MM.1S (cell line): ENCODE measurements around the gene TIAM1.

ENCODE experiments used
- DNase-seq: peaks from one replicate; pipeline ENCODE4 v3.0.0-alpha.2; 2015
- H2AFZ ChIP-seq: fragments of 300-600 bp; sonication (generic); 2 replicates; pipeline ENCODE4 v1.6.0; 2016; ENCODE audit warnings: antibody characterized with exemption, low read length
- H3F3A ChIP-seq: fragments of 300-600 bp; sonication (generic); 2 replicates; pipeline ENCODE4 v1.6.1; 2016; ENCODE audit warnings: mild to moderate bottlenecking, antibody characterized with exemption, low read length, moderate library complexity, mixed read lengths; ENCODE audit not compliant: insufficient read depth
- H3K27ac ChIP-seq: fragments of 300-600 bp; sonication (generic); 2 replicates; pipeline ENCODE4 v1.5.1; 2016; ENCODE audit warnings: mild to moderate bottlenecking, low read length
- H3K27me3 ChIP-seq: fragments of 300-600 bp; sonication (generic); replicated peaks from 2 replicates; pipeline ENCODE4 v1.6.0; 2016; ENCODE audit warnings: low read length; ENCODE audit not compliant: insufficient read depth
- H3K36me3 ChIP-seq: fragments of 300-600 bp; sonication (generic); replicated peaks from 2 replicates; pipeline ENCODE4 v1.6.1; 2016; ENCODE audit warnings: mild to moderate bottlenecking, low read length, mixed read lengths; ENCODE audit not compliant: insufficient read depth
- H3K4me1 ChIP-seq: fragments of 300-600 bp; sonication (generic); 2 replicates; pipeline ENCODE4 v1.6.1; 2016; ENCODE audit warnings: low read length, mixed read lengths
- H3K4me2 ChIP-seq: fragments of 300-600 bp; sonication (generic); 2 replicates; pipeline ENCODE4 v1.6.0; 2016; ENCODE audit warnings: low read depth, low read length
- H3K4me3 ChIP-seq: fragments of 300-600 bp; sonication (generic); 2 replicates; pipeline ENCODE4 v1.5.1; 2016; ENCODE audit warnings: low read length, mixed read lengths
- H3K79me2 ChIP-seq: fragments of 300-600 bp; sonication (generic); 2 replicates; pipeline ENCODE4 v1.6.1; 2016; ENCODE audit warnings: mixed run types, low read length, mixed read lengths
- H3K9ac ChIP-seq: fragments of 300-600 bp; sonication (generic); 2 replicates; pipeline ENCODE4 v1.6.1; 2016; ENCODE audit warnings: low read length, mixed read lengths
- H3K9me2 ChIP-seq: fragments of 300-600 bp; sonication (generic); replicated peaks from 2 replicates; pipeline ENCODE4 v1.6.1; 2016; ENCODE audit warnings: mild to moderate bottlenecking, low read length, mixed read lengths; ENCODE audit not compliant: insufficient read depth
- H3K9me3 ChIP-seq: fragments of 300-600 bp; sonication (generic); replicated peaks from 2 replicates; pipeline ENCODE4 v1.6.1; 2016; ENCODE audit warnings: mild to moderate bottlenecking, low read length, mixed read lengths; ENCODE audit not compliant: insufficient read depth
- H4K20me1 ChIP-seq: fragments of 300-600 bp; sonication (generic); 2 replicates; pipeline ENCODE4 v1.6.1; 2016; ENCODE audit warnings: mild to moderate bottlenecking, low read length, moderate library complexity, mixed read lengths; ENCODE audit not compliant: insufficient read depth
- EZH2 ChIP-seq: fragments of 300-600 bp; sonication (generic); optimal IDR thresholded peaks from 2 replicates; pipeline ENCODE3; 2017; ENCODE audit warnings: low read depth, mild to moderate bottlenecking, antibody characterized with exemption, low read length, mixed read lengths
- EZH2phosphoT487 ChIP-seq: fragments of 300-600 bp; sonication (generic); IDR thresholded peaks from 2 replicates; pipeline ENCODE4 v1.6.1; 2018; ENCODE audit warnings: antibody characterized with exemption, low read length
- TF ChIP-seq, protein P1 (sequence below): fragments of 300-600 bp; sonication (generic); IDR thresholded peaks from 2 replicates; pipeline ENCODE4 v1.5.1; 2016; ENCODE audit warnings: antibody characterized with exemption, low read length, mixed read lengths

The TIAM1 gene

GRCh38 chr21:31187499-31187898 is 156.6 kb downstream of the TIAM1 start:
- no peak overlapping the region for H3K9ac ChIP-seq
- no peaks in the 10 kb centered on the region for H3K4me1 ChIP-seq
- no peaks in the 10 kb centered on the region for H3K27me3 ChIP-seq
- H3K79me2 ChIP-seq, result no peaks in the 10 kb centered on the region
- TF ChIP-seq EZH2 (no peak), EZH2phosphoT487 (no peak)
- TF ChIP-seq, protein P1, sequence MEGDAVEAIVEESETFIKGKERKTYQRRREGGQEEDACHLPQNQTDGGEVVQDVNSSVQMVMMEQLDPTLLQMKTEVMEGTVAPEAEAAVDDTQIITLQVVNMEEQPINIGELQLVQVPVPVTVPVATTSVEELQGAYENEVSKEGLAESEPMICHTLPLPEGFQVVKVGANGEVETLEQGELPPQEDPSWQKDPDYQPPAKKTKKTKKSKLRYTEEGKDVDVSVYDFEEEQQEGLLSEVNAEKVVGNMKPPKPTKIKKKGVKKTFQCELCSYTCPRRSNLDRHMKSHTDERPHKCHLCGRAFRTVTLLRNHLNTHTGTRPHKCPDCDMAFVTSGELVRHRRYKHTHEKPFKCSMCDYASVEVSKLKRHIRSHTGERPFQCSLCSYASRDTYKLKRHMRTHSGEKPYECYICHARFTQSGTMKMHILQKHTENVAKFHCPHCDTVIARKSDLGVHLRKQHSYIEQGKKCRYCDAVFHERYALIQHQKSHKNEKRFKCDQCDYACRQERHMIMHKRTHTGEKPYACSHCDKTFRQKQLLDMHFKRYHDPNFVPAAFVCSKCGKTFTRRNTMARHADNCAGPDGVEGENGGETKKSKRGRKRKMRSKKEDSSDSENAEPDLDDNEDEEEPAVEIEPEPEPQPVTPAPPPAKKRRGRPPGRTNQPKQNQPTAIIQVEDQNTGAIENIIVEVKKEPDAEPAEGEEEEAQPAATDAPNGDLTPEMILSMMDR, result no peak
- H3K4me3 ChIP-seq, result no peak overlapping the region
- no peaks in the 10 kb centered on the region; the same call in 1 of the 2 replicates for H3K36me3 ChIP-seq
- no peak overlapping the region for H2AFZ ChIP-seq
- no peak overlapping the region for H3K27ac ChIP-seq
- no peak for DNase-seq
- H3K9me2 ChIP-seq, result no peaks in the 10 kb centered on the region
- H3K4me2 ChIP-seq, result no peak overlapping the region
- H4K20me1 ChIP-seq, result no peaks in the 10 kb centered on the region
- no peaks in the 10 kb centered on the region for H3K9me3 ChIP-seq
- no peaks in the 10 kb centered on the region for H3F3A ChIP-seq

DNA sequence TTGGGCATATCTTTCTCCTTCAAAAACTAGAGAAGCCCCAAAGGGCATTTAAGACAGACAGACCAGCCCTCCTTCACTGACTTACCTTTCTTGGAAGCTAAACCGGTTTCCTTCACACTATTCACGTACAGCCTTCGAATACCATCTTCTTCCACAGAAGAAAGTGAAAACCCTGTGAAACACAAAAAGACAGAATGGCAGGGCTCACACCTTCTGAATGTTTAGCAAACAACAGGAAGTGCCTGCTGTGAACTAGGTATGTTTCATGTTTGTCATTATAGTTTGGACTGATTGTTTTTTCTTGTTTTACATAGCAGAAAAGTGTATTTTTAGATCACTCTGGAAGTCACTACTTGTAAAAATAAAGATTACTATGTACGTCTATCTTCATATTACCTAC is 157.1 kb downstream of the TIAM1 start:
- Histone ChIP-seq H3K9ac (no peak overlapping the region), H3K9me2 (no peaks in the 10 kb centered on the region), H3K79me2 (no peaks in the 10 kb centered on the region), H3K4me1 (no peaks in the 10 kb centered on the region), H3K4me3 (no peak overlapping the region), H4K20me1 (no peaks in the 10 kb centered on the region), H3K27me3 (no peaks in the 10 kb centered on the region), H3F3A (no peaks in the 10 kb centered on the region), H3K9me3 (no peaks in the 10 kb centered on the region), H3K27ac (no peak overlapping the region), H2AFZ (no peak overlapping the region), H3K4me2 (no peak overlapping the region), H3K36me3 (no peaks in the 10 kb centered on the region; the same call in 1 of the 2 replicates)
- TF ChIP-seq, protein P1, result no peak
- no peak for TF ChIP-seq EZH2
- no peak for TF ChIP-seq EZH2phosphoT487
- no peak for DNase-seq

- Histone ChIP-seq H3K9me2 (no peaks in the 10 kb centered on the region), H4K20me1 (no peaks in the 10 kb centered on the region), H3K27me3 (no peaks in the 10 kb centered on the region), H3K9ac (no peak overlapping the region), H3K79me2 (no peaks in the 10 kb centered on the region), H2AFZ (no peak overlapping the region), H3K4me2 (no peak overlapping the region), H3F3A (no peaks in the 10 kb centered on the region), H3K4me1 (no peaks in the 10 kb centered on the region), H3K36me3 (no peaks in the 10 kb centered on the region; the same call in 1 of the 2 replicates), H3K9me3 (no peaks in the 10 kb centered on the region), H3K27ac (no peak overlapping the region), H3K4me3 (no peak overlapping the region)
- no peak for DNase-seq
- no peak for TF ChIP-seq EZH2phosphoT487
- TF ChIP-seq EZH2, result no peak
- TF ChIP-seq, protein P1, result no peak
Measured at GRCh38 chr21:31185663-31186062, 158.4 kb downstream of the TIAM1 start.
